Activated CD8-positive, alpha-beta memory T cell treated with anti-CD3 and anti-CD28 coated beads for 36 hours (primary cell): ENCODE measurements around the gene CHN2. TPM values are rescaled to one million over a fixed set of nuclear protein-coding genes. Genes with fewer than 3 reads are reported as not detected.
"Not testable (repeated sequence)": the region's sequence is repeated elsewhere in the genome, so short reads cannot be mapped to it uniquely, and the experiment has no call there.

Experiments
- CTCF ChIA-PET: fragments of 350-600 bp; sonication (Branson Sonifier 250); formaldehyde crosslinking; loops from one replicate; lab custom pipeline; 2021; ENCODE audit warnings: antibody characterized with exemption; lab: Charles Lee
- POLR2A ChIA-PET: fragments of 350-600 bp; sonication (Branson Sonifier 250); formaldehyde crosslinking; loops from one replicate; lab custom pipeline; 2021; ENCODE audit warnings: antibody characterized with exemption; lab: Charles Lee
- total RNA-seq, 2 experiments: library from RNA; stranded (reverse); gene quantifications; one replicate each; pipeline ENCODE4 v1.2.3, GENCODE V29; 2021

The CHN2 gene
- total RNA-seq, 2 experiments from 2014 or later, result 4.8 to 6.1 TPM

- CTCF ChIA-PET, result no interaction called here
- POLR2A ChIA-PET, result no interaction called here
Observed at GRCh38 chr7:29209745-29210144, 15.2 kb downstream of the CHN2 start.

GRCh38 chr7:29212736-29213135, 18.2 kb downstream of the CHN2 start:
- CTCF ChIA-PET, POLR2A ChIA-PET: not testable (repeated sequence)

DNA sequence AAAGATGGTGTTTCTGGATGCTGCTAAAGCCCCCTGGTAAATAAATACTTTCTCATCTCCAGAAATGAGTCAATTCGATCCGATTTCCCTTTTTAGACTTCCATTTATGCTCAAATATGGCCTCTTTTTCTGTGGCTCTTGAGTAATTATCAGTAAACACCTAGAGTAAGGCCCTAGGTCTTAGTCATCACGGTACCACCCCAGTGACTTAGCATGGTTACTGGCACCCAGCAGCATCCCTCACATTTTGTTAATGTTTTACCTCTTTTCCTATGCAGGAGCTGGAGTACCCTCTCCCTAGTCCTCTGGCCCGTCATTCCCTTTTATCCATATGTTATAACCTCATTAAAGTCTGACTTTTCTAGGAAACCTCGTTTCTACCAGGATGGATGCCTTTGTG, 19.5 kb downstream of the CHN2 start:
- ChIA-PET POLR2A (no interaction called here), CTCF (no interaction called here)

GRCh38 chr7:29214816-29215215, 20.2 kb downstream of the CHN2 start:
- ChIA-PET POLR2A (no interaction called here), CTCF (no interaction called here)

- POLR2A ChIA-PET, result no interaction called here
- CTCF ChIA-PET, result no interaction called here
Observed at GRCh38 chr7:29216128-29216527, 21.6 kb downstream of the CHN2 start.

GRCh38 chr7:29217113-29217512, 22.5 kb downstream of the CHN2 start:
- CTCF ChIA-PET, result no interaction called here
- POLR2A ChIA-PET, result no interaction called here

DNA sequence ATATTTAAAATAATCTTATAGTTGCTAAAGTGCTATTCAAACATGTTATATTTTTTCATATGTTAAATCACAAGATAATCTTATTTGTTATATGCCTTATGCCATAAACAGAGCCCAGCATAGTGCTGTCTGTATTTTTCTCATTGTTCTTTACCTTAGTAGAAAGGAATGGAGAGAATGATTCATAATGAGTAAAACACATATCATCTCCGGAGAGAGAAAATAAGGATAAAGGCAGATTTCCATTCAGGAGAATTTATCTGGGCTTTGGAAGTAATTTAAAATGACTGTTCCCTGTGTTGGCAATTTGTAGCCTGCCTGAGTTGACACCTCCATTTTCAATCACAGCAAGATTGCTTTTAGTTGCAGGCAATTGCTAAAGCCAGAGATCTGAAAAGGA, 30.2 kb downstream of the CHN2 start:
- ChIA-PET CTCF (no interaction called here), POLR2A (no interaction called here)

- CTCF ChIA-PET, result no interaction called here
- POLR2A ChIA-PET, result interaction anchor here (0.6 kb wide), 1 partner anchor 34 kb away, joined by 3 read pairs; no protein-coding TSS in a partner anchor
Observed at GRCh38 chr7:29228289-29229011, 33.9 kb downstream of the CHN2 start.

DNA sequence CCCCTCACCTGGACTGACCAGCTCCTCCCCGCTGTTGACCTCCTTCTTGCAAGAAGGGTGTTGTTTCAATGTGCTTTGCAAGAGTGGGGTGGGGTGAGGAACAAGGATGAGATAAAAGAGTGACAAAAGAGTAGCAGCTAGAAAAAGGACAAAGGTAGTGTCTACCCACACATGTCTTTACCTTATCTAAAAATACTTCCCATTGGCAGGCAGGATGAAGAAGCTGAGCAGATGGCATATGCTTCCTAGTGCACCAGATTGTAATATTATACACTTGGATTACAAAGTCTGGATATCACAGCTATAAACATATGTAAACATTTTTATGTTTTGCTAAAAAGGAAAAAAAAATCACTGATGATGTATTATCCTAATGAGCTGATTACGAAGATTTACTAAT, 34.5 kb downstream of the CHN2 start:
- POLR2A ChIA-PET, result interaction anchor here (0.6 kb wide), 1 partner anchor 33 kb away, joined by 3 read pairs; no protein-coding TSS in a partner anchor
- CTCF ChIA-PET, result interaction anchor here (0.7 kb wide), 1 partner anchor 10 kb away, joined by 4 read pairs; no protein-coding TSS in a partner anchor

DNA sequence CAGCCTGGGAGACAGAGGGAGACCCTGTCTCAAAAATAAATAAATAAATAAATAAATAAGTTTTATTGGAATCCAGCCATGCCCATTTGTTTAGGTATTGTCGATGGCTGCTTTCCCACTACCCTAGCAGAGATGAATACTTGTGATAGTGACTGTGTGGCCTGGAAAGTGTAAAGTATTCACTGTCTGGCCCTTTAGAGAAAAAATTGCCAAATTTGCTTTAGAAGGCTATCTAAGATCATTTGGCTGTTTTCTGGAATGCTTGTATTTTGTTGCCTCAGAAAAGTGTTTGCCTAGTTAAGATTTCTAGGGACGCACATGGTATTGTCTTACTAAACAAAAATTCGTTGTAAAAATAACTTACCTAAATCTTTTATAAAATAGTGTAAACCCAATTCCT, 35.4 kb downstream of the CHN2 start:
- ChIA-PET CTCF (no interaction called here), POLR2A (no interaction called here)

DNA sequence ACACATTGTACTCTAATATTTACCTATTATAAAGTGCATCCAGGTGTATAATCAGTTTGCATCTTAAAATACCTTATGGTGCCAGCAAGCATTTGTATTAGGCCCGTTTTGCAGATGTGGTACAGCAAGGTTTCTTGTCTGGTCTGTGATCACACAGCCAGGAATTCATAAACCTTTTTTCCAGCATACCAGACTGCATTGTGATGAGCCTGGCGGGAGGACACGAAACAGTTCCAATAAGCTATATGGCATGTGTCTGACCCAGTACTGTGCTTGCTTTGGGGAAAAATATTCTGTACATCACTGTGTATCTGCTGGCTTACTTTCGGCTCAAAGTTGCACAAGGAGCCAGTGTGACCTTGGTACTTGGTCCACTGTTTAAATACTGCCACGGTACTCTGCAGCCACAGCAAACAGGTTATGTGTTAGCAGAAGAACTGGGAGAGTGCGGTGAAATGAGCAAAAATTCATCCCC, 36.3 kb downstream of the CHN2 start:
- ChIA-PET CTCF (no interaction called here), POLR2A (no interaction called here)

DNA sequence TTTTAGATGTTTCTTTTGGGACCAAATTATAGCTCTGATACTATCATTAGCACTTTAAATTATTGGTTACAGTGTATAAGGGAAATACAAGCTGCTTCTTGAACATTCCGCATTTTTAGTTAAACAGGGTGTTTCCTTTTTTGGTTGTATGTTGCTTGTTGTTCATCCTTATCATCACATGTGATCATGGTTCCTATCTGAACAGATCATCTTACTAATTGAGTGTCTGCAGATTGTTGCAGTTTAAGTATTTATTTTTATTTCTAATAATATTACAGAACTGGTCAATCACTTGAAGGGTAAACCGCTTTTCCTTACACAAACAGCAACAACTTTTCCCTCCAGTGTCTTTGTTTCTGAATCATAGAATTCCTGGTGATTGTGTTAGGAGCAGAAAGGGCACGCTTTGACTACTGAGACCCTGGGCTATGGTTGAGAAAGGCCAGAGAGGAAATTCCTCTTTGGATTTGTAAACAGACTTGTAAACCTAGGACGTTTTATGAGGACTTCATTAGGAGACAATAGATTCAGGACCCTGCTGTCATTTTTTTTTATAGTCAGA, 37.2 kb downstream of the CHN2 start:
- ChIA-PET POLR2A (no interaction called here), CTCF (interaction anchor here (0.9 kb wide), 1 partner anchor 8 kb away, joined by 3 read pairs; no protein-coding TSS in a partner anchor)

- ChIA-PET POLR2A (no interaction called here), CTCF (interaction anchor here (0.6 to 1.2 kb wide), 2 partner anchors 38 to 52 kb away, joined by 3 to 4 read pairs; no protein-coding TSS in a partner anchor)
Observed at GRCh38 chr7:29234438-29234837, 39.9 kb downstream of the CHN2 start.

DNA sequence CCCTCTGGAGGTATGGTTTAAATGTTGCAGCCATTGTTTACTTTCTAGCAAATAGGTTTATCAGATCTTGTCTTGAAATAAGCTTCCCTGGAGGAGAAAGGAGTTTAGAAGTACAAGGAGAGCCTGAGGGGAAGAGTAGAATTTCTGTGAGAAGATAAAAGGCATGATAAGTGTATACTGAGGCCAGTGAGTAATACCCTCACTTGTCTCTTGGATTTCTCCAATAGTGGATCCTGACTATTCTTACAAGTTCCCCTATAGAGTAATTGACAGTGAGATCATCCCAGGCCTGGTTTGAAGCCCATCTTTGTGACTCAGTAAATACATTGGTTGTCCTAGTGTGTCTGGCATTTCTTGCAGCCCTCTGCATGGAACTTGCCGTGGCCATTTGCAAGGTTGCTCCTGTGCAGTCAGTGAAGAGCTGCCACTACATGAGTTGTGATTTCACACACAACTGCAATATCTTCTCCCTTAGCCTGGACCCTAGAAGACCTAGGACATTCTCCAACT, 41.6 kb downstream of the CHN2 start:
- ChIA-PET CTCF (no interaction called here), POLR2A (no interaction called here)

- CTCF ChIA-PET, result interaction anchor here (0.9 kb wide), 1 partner anchor 47 kb away, joined by 3 read pairs; no protein-coding TSS in a partner anchor
- POLR2A ChIA-PET, result no interaction called here
Observed at GRCh38 chr7:29236649-29237048, 42.1 kb downstream of the CHN2 start.

- CTCF ChIA-PET, result interaction anchor here (0.9 kb wide), 1 partner anchor 48 kb away, joined by 3 read pairs; no protein-coding TSS in a partner anchor
- POLR2A ChIA-PET, result no interaction called here
Observed at GRCh38 chr7:29237489-29237888, 42.9 kb downstream of the CHN2 start.

DNA sequence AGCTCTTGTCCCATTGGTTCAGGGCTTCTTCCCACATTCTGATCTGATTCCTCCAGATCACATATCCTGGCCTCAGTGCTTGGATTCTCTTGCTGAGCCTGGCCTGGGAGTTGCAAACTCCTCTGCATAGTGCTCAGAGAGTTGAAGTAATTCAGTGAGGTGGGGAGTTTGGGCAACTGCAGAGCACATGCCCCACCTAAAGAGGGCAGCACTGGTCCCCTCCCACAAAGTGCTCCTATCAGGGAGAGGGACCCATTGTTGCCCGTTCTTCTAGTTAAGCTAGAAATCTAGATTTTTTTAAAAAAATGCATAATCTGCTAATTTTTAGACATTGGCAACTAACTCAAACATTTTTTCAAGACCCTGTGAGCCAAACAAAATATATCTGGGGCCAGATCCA, 45.1 kb downstream of the CHN2 start:
- CTCF ChIA-PET, result interaction anchor here (0.9 to 1.5 kb wide), 4 partner anchors 10 to 50 kb away, joined by 3 to 4 read pairs (median 4); no protein-coding TSS in a partner anchor
- POLR2A ChIA-PET, result no interaction called here

GRCh38 chr7:29242265-29242664, 47.7 kb downstream of the CHN2 start:
- CTCF ChIA-PET, result interaction anchor here (1.0 kb wide), 1 partner anchor 47 kb away, joined by 3 read pairs; no protein-coding TSS in a partner anchor
- POLR2A ChIA-PET, result no interaction called here

- ChIA-PET POLR2A (no interaction called here), CTCF (interaction anchor here (0.6 to 1.6 kb wide), 7 partner anchors 21 to 165 kb away, joined by 3 to 5 read pairs (median 3); no protein-coding TSS in a partner anchor)
Observed at GRCh38 chr7:29243910-29244655, 49.5 kb downstream of the CHN2 start.
